Liver (tissue), 9 donors: ENCODE measurements around the gene CPNE4. TPM values are rescaled to one million over a fixed set of nuclear protein-coding genes. Genes with fewer than 3 reads are reported as not detected.

Experiments
- DNase-seq: peaks from one replicate; pipeline ENCODE4 v3.0.0-alpha.2; 2017; ENCODE audit warnings: low spot score
- H3K27ac ChIP-seq, 2 donors: one replicate each; pipeline ENCODE4 v1.7.0; 2013; ENCODE audit warnings: inconsistent platforms in 2 of 2, low read length in 2 of 2, control low read depth in 1 of 2, low read depth in 1 of 2, mild to moderate bottlenecking in 1 of 2
- H3K27me3 ChIP-seq, 4 donors: one replicate each; pipeline versions ENCODE4 v1.6.1 to v1.7.0; 2013; ENCODE audit warnings: low read length in 3 of 4, inconsistent platforms in 1 of 4, mild to moderate bottlenecking in 1 of 4, moderate library complexity in 1 of 4; ENCODE audit not compliant: control insufficient read depth in 4 of 4, insufficient read depth in 4 of 4
- H3K36me3 ChIP-seq, 4 donors: one replicate each; pipeline versions ENCODE4 v1.6.1 to v1.7.0; 2013; ENCODE audit warnings: low read length in 3 of 4, mild to moderate bottlenecking in 3 of 4, low read depth in 1 of 4, moderate library complexity in 1 of 4; ENCODE audit not compliant: control insufficient read depth in 4 of 4, insufficient read depth in 3 of 4
- H3K4me1 ChIP-seq, 4 donors: one replicate each; pipeline versions ENCODE4 v1.6.1 to v1.7.0; 2013; ENCODE audit warnings: low read length in 3 of 4, mild to moderate bottlenecking in 3 of 4, moderate library complexity in 1 of 4; ENCODE audit not compliant: control insufficient read depth in 4 of 4, insufficient read depth in 4 of 4
- H3K4me3 ChIP-seq, 3 donors: one replicate each; pipeline versions ENCODE4 v1.6.1 to v1.7.0; 2013; ENCODE audit warnings: low read length in 3 of 3, control low read depth in 1 of 3, low read depth in 1 of 3, mild to moderate bottlenecking in 1 of 3
- H3K9ac ChIP-seq, 2 donors: one replicate each; pipeline ENCODE4 v1.7.0; 2013; ENCODE audit warnings: low read length in 2 of 2, mild to moderate bottlenecking in 2 of 2, moderate library complexity in 2 of 2, control low read depth in 1 of 2, low read depth in 1 of 2
- H3K9me3 ChIP-seq, 4 donors: one replicate each; pipeline versions ENCODE4 v1.6.1 to v1.7.0; 2013; ENCODE audit warnings: low read length in 3 of 4; ENCODE audit not compliant: control insufficient read depth in 4 of 4
- ATF3 ChIP-seq: IDR thresholded peaks from 2 replicates; pipeline ENCODE4 v1.6.1; 2016; ENCODE audit warnings: antibody characterized with exemption
- CTCF ChIP-seq: fragments of 150-350 bp; IDR thresholded peaks from 2 replicates; pipeline ENCODE4 v1.5.1; 2017; ENCODE audit warnings: improper control_type of control experiment, low read depth, low read length; ENCODE audit not compliant: missing input control
- EGR1 ChIP-seq, 2 donors: IDR thresholded peaks; 2 replicates each; pipeline ENCODE4 v1.6.1; 2016 to 2018; ENCODE audit warnings: antibody characterized with exemption in 2 of 2, low read depth in 2 of 2
- FOXA1 ChIP-seq: IDR thresholded peaks from 2 replicates; pipeline ENCODE4 v1.6.1; 2016; ENCODE audit warnings: antibody characterized with exemption
- FOXA2 ChIP-seq: IDR thresholded peaks from 2 replicates; pipeline ENCODE4 v1.6.1; 2016; ENCODE audit warnings: antibody characterized with exemption
- GABPA ChIP-seq, 2 donors: IDR thresholded peaks in 1 of 2; conservative IDR thresholded peaks in 1 of 2; 2 replicates each; pipeline ENCODE4 v1.6.1; 2016; ENCODE audit warnings: antibody characterized with exemption in 2 of 2, mild to moderate bottlenecking in 1 of 2, moderate library complexity in 1 of 2
- HNF4A ChIP-seq, 2 donors: conservative IDR thresholded peaks; 2 replicates each; pipeline ENCODE4 v1.6.1; 2016; ENCODE audit warnings: antibody characterized with exemption in 2 of 2, mild to moderate bottlenecking in 2 of 2
- HNF4G ChIP-seq: IDR thresholded peaks from 2 replicates; pipeline ENCODE4 v1.6.1; 2016; ENCODE audit warnings: antibody characterized with exemption
- JUND ChIP-seq, 2 donors: IDR thresholded peaks; 2 replicates each; pipeline ENCODE4 v1.6.1; 2016; ENCODE audit warnings: antibody characterized with exemption in 2 of 2
- MAX ChIP-seq: IDR thresholded peaks from 2 replicates; pipeline ENCODE4 v1.6.1; 2016; ENCODE audit warnings: antibody characterized with exemption
- NR2F2 ChIP-seq: IDR thresholded peaks from 2 replicates; pipeline ENCODE4 v1.6.1; 2016; ENCODE audit warnings: antibody characterized with exemption
- RAD21 ChIP-seq, 2 donors: IDR thresholded peaks; 2 replicates each; pipeline ENCODE4 v1.6.1; 2016; ENCODE audit warnings: antibody characterized with exemption in 2 of 2, mild to moderate bottlenecking in 2 of 2
- REST ChIP-seq: IDR thresholded peaks from 2 replicates; pipeline ENCODE4 v1.6.1; 2016; ENCODE audit warnings: antibody characterized with exemption, mild to moderate bottlenecking
- RXRA ChIP-seq, 2 donors: IDR thresholded peaks; 2 replicates each; pipeline ENCODE4 v1.6.1; 2017 to 2018; ENCODE audit warnings: antibody characterized with exemption in 2 of 2, mild to moderate bottlenecking in 1 of 2
- SP1 ChIP-seq: IDR thresholded peaks from 2 replicates; pipeline ENCODE4 v1.6.1; 2018; ENCODE audit warnings: antibody characterized with exemption, mild to moderate bottlenecking
- TAF1 ChIP-seq: conservative IDR thresholded peaks from 2 replicates; pipeline ENCODE4 v1.6.1; 2016; ENCODE audit warnings: antibody characterized with exemption, mild to moderate bottlenecking
- YY1 ChIP-seq: IDR thresholded peaks from 2 replicates; pipeline ENCODE4 v1.6.1; 2016; ENCODE audit warnings: antibody characterized with exemption, mild to moderate bottlenecking
- ZBTB33 ChIP-seq: IDR thresholded peaks from 2 replicates; pipeline ENCODE4 v1.6.1; 2016; ENCODE audit warnings: antibody characterized with exemption
- WGBS: extraction: QIAGEN DNeasy Blood & Tissue Kit; methylation state at CpG from one replicate; pipeline ENCODE4 v1.1.7; 2013; 5-methylcytosine and 5-hydroxymethylcytosine counted together
- polyA plus RNA-seq, 2 donors: library from polyadenylated mRNA; stranded (reverse) in 1 of 2; unstranded in 1 of 2; fragments of 200-250 nt in 1 of 2; fragments of >200 nt in 1 of 2; fragmentation: Nextera tagmentation in 1 of 2; extraction: Ambion mirVana in 1 of 2; gene quantifications; one replicate each; pipeline versions ENCODE4 v1.2.1 to v1.2.3, GENCODE V29; 2013 to 2015
- total RNA-seq, 2 donors: library from RNA; depleted of rRNA; stranded (reverse); fragments of >200 nt; gene quantifications; one replicate each; pipeline ENCODE4 v1.2.3, GENCODE V29; 2014
- donor health status: healthy.
- donor health status: healthy.
- donor health status: healthy.
- donor health status: healthy.
- donor health status: healthy.

Gene CPNE4
- total and polyA plus RNA-seq, 4 donors, result under 0.01 to 0.03 TPM; not detected in 2

GRCh38 chr3:131623431-131623830 is 411.4 kb downstream of the CPNE4 start:
- no peak for DNase-seq
- Histone ChIP-seq H3K9me3 (no peaks in the 10 kb centered on the region), H3K36me3 (no peaks in the 10 kb centered on the region), H3K4me3 (no peak overlapping the region), H3K9ac (no peak overlapping the region), H3K27ac (no peak overlapping the region), H3K4me1 (no peaks in the 10 kb centered on the region), H3K27me3 (no peaks in the 10 kb centered on the region)
- WGBS, result 89% methylated on average over 1 of the region's 1 CpG
- TF ChIP-seq CTCF (no peak), TAF1 (no peak), FOXA2 (no peak), SP1 (no peak), RAD21 (IDR thresholded peaks at IDR 0.05) (no peak), HNF4G (no peak), REST (no peak), RXRA (IDR thresholded peaks at IDR 0.05) (no peak), ZBTB33 (no peak), FOXA1 (no peak), JUND (IDR thresholded peaks at IDR 0.05) (no peak), HNF4A (conservative IDR thresholded peaks at IDR 0.05) (no peak), NR2F2 (no peak), YY1 (no peak), EGR1 (IDR thresholded peaks at IDR 0.05; ENCODE audit: low read depth in 2 of 2) (no peak), GABPA (IDR thresholded peaks at IDR 0.05 in 1 of 2, conservative IDR thresholded peaks at IDR 0.05 in 1 of 2) (no peak), MAX (no peak), ATF3 (no peak)
